Right ventricle myocardium superior (tissue), 1 donor: ENCODE data around the gene MTCP1. TPM values are rescaled to one million over a fixed set of nuclear protein-coding genes. Genes with fewer than 3 reads are reported as not detected.

Experiments
- ATAC-seq: fragments of 200-7000 bp; cut with Tn5 transposase; one replicate; pipeline ENCODE4 v1.9.1; 2020; ENCODE audit warnings: mild to moderate bottlenecking; ENCODE audit not compliant: poor library complexity
- DNase-seq: peaks from one replicate; pipeline ENCODE4 v3.0.0-alpha.2; 2020
- intact Hi-C: fragments of 100-400 bp; cut with DNase I; formaldehyde crosslinking; loops from one replicate; pipeline ENCODE4 v1.11.2; 2022
- total RNA-seq: library from RNA; stranded (reverse); fragmentation: NEBNext Ultra II Directional; extraction: Animal tissue kit (Norgen Biotek cat#: 25700); gene quantifications from one replicate; pipeline ENCODE4 v1.2.1, GENCODE V29; 2021
- donor health status: DM: no; HTN: yes; CAD: no; lungs with severe emphysema.

MTCP1 gene
- total RNA-seq, 1 donor from 2014 or later: 59.2 TPM

DNA sequence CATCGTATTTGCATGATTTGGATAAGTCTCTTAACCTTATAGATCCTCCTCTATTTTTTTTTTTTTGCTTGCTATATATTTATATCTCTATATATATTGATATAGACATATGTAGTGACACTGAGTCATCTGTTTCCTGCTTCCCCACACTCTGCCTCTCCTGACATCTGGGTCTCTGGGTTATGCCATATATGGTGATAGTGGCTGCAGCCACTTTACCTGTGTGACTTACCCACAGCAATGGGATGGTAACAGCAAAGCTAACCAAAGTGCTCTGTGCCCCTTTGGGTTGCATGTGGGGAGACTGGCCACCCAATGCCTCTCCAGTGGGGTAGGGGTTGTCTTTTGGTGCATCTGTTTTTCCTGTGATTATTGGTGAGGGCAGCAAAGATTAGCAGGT, 14.5 kb downstream of the MTCP1 start:
- intact Hi-C loops: loop anchor here (10.0 kb wide), 1 partner anchor 72 kb away; no protein-coding TSS in a partner anchor
- DNase-seq: no peak
- no peak for ATAC-seq

DNA sequence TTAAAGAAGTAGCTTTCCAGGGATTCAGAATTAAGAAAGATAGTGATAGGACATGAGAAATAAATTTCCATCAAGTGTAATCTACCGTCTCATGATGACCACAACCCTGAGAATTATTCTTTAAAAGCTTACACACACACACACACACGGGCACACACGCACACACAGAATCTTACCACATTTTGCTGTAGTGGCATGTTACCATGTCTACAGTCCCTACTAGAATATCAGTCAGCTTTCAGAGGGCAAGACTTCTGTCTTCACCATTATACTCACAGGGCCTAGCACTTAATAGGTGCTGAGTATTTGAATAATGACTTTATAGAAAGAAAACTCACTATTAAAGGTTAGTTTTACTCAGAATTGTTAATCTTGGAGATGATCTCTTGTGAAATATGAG, 15.4 kb downstream of the MTCP1 start:
- ATAC-seq: no peak
- intact Hi-C loops: loop anchor here (10.0 kb wide), 1 partner anchor 71 kb away; no protein-coding TSS in a partner anchor
- DNase-seq: no peak

DNA sequence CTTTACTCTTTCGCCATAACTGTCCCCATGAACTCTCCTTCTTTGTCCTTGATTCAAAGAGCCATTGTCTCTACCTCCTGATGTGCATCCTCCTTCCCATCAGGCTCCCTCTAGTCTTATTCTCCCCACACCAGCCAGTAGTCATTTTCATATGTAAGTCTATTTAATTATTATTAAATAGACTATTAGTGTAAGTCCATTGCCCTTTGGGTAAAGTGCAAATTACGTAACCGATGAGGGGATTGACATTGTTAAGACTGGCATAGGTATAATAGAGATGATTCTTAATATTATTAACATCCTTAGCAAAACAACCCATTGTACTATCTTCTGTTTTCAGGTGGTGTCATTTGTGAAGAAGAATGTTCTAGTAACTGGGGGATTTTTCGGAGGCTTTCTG, 16.7 kb downstream of the MTCP1 start:
- ATAC-seq (no peak), DNase-seq (no peak)
- intact Hi-C loops: loop anchor here (10.0 kb wide), 1 partner anchor 69 kb away; no protein-coding TSS in a partner anchor

DNA sequence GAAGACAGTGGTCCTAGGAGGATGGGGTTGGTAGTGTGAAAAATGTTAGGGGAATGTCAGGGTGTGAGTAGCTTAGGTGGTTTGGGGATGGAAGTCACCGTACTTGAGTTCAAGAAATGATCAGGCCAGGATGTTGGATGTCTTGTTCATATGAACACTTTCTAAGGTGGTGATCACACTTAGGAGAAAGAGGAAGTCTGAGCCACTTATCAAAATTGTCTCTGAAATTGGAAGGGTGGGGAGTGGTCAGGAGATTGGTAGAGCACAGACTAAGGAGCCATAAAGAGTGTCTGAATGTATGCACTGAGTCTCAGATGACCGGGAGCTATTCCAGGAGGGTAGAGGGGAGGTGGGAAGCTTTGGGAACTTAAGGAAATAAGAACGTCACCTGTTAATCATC, 17.3 kb downstream of the MTCP1 start:
- DNase-seq (no peak), ATAC-seq (no peak)
- intact Hi-C loops: loop anchor here (10.0 kb wide), 1 partner anchor 69 kb away; no protein-coding TSS in a partner anchor

DNA sequence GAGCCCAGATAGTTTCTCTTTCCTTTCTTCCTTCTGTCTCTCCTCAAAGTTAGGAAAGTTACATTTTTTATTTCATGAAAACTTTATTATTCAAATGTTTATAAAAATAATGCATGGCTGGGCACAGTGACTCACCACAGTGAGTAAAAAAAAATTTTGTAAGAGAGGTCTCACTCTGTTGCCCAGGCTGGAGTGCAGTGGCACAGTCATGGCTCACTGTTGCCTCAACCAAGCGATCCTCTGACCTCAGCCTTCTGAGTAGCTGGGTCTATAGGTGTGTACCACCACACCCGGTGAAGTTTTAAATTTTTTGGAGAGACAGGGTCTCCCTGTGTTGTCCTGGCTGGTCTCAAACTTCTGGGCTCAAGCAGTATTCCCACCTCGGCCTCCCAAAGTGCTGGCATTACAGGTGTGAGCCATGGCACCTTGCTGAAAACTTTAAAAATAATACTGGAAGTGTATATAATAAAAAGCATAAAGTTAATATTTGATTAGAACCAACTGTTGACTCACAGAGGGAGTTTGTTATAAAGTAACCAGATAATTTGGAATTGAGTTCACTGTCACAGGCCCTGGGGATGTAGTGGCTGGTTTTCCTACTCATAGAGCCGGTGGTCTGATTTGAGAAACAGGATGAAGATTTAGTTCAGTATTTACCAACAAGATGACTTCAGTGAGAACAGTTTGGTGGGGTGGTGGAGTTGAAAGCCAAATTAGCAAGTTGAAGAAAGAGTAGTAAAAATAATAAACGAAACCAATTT, 18.0 kb downstream of the MTCP1 start:
- intact Hi-C loops: loop anchor here (10.0 kb wide), 1 partner anchor 68 kb away; no protein-coding TSS in a partner anchor

DNA sequence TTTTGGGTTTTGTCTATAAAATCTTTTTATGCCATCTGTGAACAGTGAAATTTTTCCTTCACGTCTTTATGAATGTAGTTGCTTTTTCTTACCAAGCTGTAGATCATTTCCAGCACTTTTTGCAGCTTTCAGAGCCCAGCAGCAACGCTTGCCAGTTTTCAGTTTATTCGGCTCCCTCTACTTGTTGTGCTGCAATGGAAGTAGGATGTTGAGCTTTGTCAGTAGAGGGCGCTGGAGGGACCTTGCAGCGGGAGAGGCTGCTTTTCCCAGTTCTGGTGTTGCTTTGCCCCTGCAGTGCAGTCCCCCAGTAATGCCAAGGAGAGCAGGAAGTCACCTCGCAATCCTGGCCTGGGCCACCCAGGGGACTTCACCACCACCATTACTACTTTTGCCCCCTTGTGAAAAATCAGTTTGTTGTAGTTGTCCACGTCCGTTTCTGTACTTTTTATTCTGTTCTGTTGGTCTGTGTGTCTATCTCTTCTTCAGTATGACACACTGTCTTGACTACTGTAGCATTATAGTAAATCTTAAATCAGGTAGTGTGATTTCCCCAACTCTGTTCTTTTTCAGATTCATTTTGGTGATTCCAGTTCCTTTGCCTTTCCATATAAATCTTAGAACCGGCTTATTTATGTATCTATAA, 21.8 kb downstream of the MTCP1 start:
- DNase-seq (no peak), ATAC-seq (peak; percentile 69)
- intact Hi-C loops: no loop called here

More for the DNA sequence above, 18.0 kb downstream of the MTCP1 start:
- ATAC-seq (no peak), DNase-seq (no peak)

DNA sequence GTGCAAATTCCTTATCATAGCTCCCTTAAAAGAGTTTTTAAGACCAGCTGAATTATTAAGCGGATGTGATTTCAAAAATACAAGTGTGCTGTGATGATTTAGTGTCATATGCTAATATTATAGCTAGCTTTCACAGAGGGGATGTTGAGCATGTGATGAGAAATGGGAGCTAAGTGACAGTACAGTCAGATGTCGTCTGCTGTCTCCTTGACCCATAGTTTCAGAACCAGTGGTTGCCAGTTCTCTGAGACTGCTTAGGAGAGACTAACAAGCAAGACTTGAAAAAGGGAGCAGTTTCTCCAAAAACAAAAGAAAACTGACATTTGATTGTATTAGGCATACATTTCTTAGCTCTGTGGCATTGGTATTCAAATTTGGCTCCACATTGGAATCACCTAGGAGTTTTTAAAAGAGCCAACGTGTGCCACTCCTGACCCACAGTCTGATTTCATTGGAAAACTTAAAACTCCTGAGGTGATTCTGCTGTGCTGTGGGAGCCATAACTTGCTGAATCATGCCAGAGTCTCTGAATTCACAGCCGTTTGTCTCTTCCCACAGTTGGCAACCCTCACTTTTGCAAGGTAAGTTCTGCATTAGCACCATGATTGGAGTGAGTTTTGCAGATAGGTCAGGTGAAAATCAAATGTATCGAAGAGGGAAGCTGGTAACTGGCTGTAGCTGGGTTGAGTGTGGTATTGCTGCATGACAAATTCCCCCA, 24.0 kb downstream of the MTCP1 start:
- intact Hi-C loops: no loop called here
- ATAC-seq (no peak), DNase-seq (no peak)

DNA sequence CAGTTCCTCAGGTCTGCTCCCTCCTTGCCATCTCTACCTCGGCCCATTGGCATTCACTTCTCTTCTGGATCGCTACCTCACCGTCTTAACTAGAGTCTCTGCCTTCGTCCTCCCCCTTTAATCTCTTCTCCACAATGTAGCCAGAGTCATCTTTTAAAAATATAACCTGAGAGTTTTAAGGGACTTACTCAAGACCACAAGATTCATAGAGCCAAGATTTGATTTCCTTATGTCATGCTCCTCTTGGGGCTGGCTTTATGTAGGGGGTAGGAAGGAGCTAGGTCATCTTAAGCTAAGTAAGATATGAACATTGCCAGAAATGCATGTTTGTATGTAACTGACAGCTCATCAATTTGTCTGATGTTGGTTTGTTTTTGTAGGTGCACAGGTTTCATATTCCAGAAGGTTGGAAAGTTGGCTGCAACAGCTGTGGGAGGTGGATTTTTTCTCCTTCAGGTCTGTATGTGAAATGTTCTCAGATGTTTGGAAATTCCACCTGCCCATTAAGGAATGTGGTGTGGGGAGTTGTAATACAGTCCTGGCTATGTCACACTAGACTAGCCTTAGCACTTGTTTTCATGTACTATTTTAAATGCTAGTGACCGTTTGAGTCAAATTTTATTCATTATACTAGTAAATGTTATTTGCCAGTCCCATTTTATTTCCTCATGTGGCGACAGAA, 24.7 kb downstream of the MTCP1 start:
- ATAC-seq (no peak), DNase-seq (no peak)
- intact Hi-C loops: no loop called here

DNA sequence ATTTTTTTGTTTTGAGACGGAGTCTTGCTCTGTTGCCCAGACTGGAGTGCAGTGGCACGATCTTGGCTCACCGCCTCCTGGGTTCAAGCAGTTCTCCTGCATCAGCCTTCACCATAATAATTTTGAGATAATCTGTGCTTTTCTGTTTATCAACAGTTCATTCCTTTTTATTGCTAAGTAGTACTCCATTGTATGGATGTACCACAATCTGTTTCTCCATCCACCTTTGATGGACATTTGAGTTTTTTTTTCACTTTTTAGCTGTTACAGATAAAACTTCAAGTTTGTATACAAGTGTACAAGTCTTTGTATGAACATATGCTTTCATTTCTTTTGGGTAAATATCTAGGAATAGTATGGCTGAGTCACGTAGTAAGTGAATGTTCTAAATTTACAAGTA, 35.2 kb downstream of the MTCP1 start:
- intact Hi-C loops: no loop called here
- no peak for DNase-seq
- no peak for ATAC-seq

DNA sequence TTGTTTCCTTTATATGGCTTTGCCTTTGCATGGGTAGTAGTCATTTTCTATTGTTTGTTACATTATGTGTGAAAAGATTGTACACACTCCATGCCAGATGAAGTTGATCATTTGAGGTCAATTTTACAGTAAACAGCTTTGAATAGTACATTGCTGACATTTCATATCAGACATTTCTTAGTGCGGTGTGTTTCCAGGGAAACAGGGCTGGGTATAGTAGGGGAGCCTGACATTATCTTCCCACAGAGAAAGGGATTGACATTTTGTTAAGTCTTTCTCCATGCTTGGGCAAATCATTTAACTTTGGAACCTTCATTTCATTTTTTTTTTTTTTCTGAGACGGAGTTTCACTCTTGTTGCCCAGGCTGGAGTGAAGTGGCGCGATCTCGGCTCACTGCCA, 39.3 kb downstream of the MTCP1 start:
- intact Hi-C loops: no loop called here
- no peak for ATAC-seq
- DNase-seq: no peak

DNA sequence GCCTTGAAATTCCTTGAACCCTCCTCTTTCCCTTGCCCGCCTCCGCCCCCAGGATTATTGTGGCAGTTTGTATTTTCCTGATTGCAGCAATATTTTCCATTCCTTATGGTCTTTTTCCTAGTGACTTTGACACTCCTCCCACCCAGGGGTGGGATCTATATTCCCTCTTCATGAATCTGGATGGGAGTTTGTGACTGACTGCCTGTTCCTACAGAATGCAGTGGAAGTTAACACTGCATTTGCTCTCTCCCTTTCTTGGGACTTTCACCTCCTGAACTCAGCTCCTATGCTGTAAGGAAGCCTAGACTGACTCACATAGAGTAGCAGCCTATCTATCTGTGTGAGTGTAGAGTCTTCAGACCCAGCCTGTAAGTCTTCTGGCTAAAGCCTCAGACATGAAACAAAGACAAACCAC, 42.1 kb downstream of the MTCP1 start:
- intact Hi-C loops: no loop called here
- ATAC-seq (no peak), DNase-seq (no peak)

DNA sequence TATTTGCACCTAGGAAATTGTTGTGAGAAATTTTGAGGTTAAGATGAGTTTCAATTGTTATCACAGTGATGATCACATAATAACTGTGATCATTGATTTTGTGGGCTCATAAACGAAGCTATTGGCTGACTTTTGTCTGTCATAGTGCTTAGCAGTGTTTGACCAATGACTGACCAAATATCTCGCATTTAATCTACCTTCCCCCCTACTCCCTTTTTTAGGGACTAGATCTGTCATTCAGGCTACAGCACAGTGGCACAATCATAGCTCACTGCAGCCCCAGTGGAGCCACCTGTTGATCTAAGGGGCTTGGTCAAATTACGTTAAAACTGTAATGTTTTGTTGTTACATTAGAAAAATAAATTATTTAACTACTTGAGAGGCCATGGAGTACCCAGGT, 42.8 kb downstream of the MTCP1 start:
- intact Hi-C loops: no loop called here
- no peak for DNase-seq
- no peak for ATAC-seq

DNA sequence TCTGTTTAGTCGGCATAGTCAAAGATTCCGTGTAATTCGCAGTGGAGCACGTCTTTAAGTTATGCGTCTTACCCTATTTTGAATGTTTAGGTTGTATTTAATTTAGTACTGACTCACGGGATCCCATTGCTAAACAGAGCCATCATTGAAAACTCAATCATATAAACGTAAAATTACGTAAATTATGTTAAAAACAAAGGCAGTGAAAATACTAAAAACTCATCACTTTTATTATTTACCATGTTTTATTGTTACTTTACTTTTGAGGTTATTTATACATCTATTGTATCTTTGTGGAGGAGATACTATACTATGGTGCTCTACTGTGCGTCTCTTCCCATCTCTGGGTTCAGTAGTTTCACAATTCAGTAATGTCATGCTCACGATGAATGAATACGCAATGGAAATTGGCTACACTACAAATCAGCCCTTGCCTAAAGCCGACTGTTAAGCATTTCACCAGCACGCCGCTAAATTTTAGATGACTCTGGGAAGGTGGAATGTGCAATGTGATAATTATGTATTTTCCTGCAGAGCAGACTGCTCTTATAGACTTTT, 43.3 kb downstream of the MTCP1 start:
- ATAC-seq: peak; percentile 59
- no peak for DNase-seq
- intact Hi-C loops: no loop called here

DNA sequence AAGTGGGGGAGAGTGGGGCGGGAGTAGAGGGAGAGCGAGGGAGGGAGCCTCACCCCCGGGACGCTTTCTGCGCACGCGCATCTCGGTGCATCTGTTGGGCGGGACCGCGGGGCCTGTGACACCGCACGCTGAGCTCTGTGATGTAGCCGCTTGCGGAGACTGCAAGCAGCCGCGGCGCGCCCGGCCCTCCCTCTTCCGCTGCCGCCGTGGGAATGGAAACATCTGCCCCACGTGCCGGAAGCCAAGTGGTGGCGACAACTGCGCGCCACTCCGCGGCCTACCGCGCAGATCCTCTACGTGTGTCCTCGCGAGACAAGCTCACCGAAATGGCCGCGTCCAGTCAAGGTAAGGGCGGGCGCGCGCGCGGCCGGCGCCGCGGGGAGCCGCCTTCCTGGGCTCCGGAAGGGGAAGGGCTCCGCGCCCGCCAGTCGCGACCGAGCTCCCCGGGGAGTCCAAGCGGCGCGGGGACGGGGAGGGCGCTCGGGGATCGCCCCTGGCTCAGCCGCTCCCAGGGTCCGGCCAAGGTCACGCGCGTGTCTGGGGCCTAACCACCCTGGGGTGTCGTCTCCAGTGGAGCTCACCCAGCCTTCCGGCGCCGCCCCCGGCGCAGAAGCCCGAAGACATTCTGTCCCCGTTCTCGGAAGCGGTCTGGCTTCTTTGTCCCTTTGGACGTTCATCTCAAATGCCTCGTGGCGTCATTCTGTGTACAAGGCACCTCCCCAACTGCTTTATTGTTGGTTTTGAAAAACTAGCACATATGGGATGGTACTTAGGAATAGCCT, 44.0 kb downstream of the MTCP1 start, which contains the start of gene FUNDC2:
Gene FUNDC2, plus strand, starts transcription at position 118 of the 782 bp plus-strand sequence. Its CDS starts 95 bp downstream, at position 213.
- intact Hi-C loops: no loop called here
- DNase-seq (peak; percentile 96), ATAC-seq (peak; percentile 94)

DNA sequence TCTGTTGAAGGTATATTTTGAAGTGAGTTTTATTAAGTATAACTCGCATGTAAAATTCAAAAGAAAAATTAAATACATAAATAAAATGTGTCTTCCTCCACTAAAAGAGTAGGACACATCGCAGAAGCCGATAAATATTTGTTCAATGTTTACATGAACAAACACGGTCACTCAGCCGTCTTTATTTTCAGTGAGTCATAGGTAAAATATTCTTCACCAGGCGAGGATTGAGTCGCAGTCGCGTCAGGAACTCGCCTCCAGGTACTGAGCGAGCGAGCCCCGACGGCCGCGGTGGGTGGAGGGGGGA, 44.6 kb downstream of the MTCP1 start:
- intact Hi-C loops: no loop called here
- no peak for ATAC-seq
- DNase-seq: no peak

DNA sequence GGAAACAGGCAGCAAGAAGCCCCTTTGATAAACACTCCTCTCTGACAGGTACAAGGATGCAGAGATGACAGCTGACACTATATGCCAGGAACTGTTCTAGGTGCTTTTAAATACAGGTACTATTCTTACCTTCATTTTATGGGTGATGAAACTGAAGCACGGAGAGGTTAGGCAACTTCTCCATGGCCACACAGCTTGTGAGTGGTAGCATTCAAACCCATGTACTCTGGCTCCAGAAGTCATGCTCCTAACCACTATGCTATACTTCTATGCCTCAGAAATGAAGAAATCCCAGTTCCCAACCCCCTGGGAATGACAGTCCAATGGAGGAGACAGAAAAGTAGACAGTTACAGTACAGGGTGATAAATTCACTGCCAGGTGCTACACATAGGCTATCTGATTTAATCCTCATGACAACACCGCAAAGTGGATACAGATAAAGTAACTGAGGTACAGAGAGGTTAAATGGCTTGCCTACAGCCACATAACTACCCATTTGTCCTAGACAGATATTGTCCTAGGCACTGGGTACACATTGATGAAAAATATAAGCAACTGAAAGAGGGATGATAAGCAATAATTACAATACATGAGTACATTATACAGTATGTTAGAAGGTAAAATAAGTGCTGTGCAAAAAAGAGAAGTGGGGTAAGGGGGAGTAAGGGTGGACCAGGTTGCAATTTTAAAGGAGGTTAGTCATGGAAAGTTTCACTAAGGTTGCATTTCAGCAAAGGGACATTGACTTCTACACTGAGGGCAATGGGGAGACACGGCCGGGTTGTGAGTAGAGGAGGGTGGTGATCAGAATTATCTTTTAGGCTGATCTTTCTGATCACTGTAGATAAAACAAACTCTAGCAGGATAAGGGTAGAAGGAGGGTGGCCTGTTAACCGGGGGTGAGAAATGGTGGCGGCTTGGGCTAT, 46.8 kb downstream of the MTCP1 start:
- intact Hi-C loops: no loop called here
- DNase-seq (no peak), ATAC-seq (no peak)

DNA sequence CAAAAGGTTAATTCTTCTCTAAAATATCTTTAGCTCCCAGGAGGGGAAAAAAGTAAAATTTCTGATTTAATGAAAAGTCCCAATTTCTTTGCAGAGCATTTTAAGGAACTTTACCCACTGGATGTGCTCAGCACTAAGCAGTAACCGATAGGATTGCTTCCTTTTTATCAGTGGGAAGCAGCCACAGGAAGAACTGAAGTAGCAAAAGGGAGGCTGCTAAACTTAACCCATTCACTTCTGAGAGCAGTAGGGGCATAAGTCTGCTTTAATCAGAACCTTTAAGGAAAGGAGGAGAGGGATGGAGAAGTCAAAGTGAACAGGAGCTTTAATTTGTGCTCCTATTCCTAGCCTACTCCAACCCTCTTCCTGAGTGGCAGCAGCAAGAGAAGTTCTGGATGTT, 48.4 kb downstream of the MTCP1 start, which contains the start of gene F8:
Gene F8, minus strand, starts transcription at position 139 of the 400 bp plus-strand sequence. CDS start 171 bp downstream, outside the sequence.
- no peak for ATAC-seq
- intact Hi-C loops: no loop called here
- DNase-seq: no peak
